ENCODE results near the gene PITPNC1.

The PITPNC1 gene

DNA sequence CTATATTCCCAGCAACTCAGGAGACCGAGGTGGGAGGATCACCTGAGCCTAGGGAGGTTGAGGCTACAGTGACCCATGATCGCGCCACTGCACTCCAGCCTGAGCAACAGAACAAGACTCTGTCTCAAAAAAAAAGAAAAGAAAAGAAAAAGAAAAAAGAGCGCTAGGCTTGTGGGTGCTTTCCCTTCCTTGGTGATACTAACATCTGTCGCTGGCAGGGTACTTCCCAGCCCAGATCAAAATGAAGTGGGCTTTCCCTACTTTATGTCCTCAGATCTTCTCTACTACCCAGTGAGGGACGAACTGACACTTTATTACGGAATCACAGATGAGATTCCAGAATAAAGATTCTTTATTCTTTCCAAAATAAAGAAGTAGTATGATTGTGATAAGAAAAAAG lies 236.9 kb downstream of the PITPNC1 start:
- Histone ChIP-seq H3F3A (ENCODE audit: insufficient read depth, low read length) (no peaks in the 10 kb centered on the region), H3K79me2 (ENCODE audit: insufficient read depth, low read length) (no peaks in the 10 kb centered on the region), H3K4me2 (ENCODE audit: low read length) (no peak overlapping the region), H3K27me3 (ENCODE audit: insufficient read depth, low read length) (0 out of 2 replicates have a peak, but pooled peaks cover 6% of the 10 kb centered on the region), H2AFZ (ENCODE audit: low read length) (no peak overlapping the region), H4K20me1 (ENCODE audit: insufficient read depth, low read length) (no peaks in the 10 kb centered on the region), H3K4me3 (ENCODE audit: low read depth, low read length, poor library complexity, severe bottlenecking) (no peak overlapping the region), H3K9me3 (ENCODE audit: low read length) (no peaks in the 10 kb centered on the region), H3K9me2 (ENCODE audit: low read depth, low read length) (no peaks in the 10 kb centered on the region), H3K9ac (ENCODE audit: low read length) (no peak overlapping the region), H3K27ac (ENCODE audit: low read depth, low read length, poor library complexity, severe bottlenecking) (no peak overlapping the region), H3K4me1 (ENCODE audit: insufficient read depth, low read length, severe bottlenecking) (no peaks in the 10 kb centered on the region), H3K36me3 (ENCODE audit: insufficient read depth, low read length) (no peaks in the 10 kb centered on the region)
- TF ChIP-seq, protein P1, sequence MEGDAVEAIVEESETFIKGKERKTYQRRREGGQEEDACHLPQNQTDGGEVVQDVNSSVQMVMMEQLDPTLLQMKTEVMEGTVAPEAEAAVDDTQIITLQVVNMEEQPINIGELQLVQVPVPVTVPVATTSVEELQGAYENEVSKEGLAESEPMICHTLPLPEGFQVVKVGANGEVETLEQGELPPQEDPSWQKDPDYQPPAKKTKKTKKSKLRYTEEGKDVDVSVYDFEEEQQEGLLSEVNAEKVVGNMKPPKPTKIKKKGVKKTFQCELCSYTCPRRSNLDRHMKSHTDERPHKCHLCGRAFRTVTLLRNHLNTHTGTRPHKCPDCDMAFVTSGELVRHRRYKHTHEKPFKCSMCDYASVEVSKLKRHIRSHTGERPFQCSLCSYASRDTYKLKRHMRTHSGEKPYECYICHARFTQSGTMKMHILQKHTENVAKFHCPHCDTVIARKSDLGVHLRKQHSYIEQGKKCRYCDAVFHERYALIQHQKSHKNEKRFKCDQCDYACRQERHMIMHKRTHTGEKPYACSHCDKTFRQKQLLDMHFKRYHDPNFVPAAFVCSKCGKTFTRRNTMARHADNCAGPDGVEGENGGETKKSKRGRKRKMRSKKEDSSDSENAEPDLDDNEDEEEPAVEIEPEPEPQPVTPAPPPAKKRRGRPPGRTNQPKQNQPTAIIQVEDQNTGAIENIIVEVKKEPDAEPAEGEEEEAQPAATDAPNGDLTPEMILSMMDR (IDR thresholded peaks at IDR 0.05; ENCODE audit: low read length): no peak
- TF ChIP-seq EZH2 (IDR thresholded peaks at IDR 0.05; ENCODE audit: borderline replicate concordance, low read length): no peak

DNA sequence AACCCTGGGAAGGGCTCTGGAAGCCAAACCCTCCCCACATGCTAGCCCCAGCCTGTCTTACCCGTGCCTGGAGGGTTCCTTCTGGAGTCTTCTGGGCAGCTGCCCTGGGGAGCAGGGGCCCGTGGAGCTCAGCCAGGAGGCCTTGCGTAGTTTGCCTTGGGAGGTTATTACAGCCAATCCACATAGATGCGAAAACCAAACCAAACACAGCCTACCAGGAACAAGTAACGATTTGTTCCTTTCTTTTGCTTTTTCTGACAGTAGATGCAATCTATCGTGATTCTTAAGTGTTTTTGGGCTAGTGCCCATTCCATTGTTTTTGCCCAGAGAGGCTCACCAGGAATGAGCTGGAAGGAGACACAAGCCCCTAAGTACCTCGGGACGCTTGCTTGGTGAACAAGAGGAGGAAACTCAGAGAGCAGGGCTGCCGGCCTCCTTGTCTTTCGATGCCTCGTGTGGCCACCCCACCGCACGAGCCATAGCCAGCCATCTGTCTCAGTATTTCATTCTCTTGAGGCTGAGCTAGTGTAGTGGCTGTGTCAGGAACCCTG lies 238.0 kb downstream of the PITPNC1 start:
- Histone ChIP-seq H3K36me3 (ENCODE audit: insufficient read depth, low read length) (no peaks in the 10 kb centered on the region), H3K27ac (ENCODE audit: low read depth, low read length, poor library complexity, severe bottlenecking) (no peak overlapping the region), H3K4me2 (ENCODE audit: low read length) (no peak overlapping the region), H3K9me3 (ENCODE audit: low read length) (no peaks in the 10 kb centered on the region), H3K9me2 (ENCODE audit: low read depth, low read length) (no peaks in the 10 kb centered on the region), H3K27me3 (ENCODE audit: insufficient read depth, low read length) (0 out of 2 replicates have a peak, but pooled peaks cover 6% of the 10 kb centered on the region), H3K79me2 (ENCODE audit: insufficient read depth, low read length) (no peaks in the 10 kb centered on the region), H3F3A (ENCODE audit: insufficient read depth, low read length) (no peaks in the 10 kb centered on the region), H3K4me3 (ENCODE audit: low read depth, low read length, poor library complexity, severe bottlenecking) (no peak overlapping the region), H3K9ac (ENCODE audit: low read length) (no peak overlapping the region), H3K4me1 (ENCODE audit: insufficient read depth, low read length, severe bottlenecking) (no peaks in the 10 kb centered on the region), H4K20me1 (ENCODE audit: insufficient read depth, low read length) (no peaks in the 10 kb centered on the region), H2AFZ (ENCODE audit: low read length) (no peak overlapping the region)
- TF ChIP-seq, protein P1 (IDR thresholded peaks at IDR 0.05; ENCODE audit: low read length): no peak
- no peak for TF ChIP-seq EZH2 (IDR thresholded peaks at IDR 0.05; ENCODE audit: borderline replicate concordance, low read length)

DNA sequence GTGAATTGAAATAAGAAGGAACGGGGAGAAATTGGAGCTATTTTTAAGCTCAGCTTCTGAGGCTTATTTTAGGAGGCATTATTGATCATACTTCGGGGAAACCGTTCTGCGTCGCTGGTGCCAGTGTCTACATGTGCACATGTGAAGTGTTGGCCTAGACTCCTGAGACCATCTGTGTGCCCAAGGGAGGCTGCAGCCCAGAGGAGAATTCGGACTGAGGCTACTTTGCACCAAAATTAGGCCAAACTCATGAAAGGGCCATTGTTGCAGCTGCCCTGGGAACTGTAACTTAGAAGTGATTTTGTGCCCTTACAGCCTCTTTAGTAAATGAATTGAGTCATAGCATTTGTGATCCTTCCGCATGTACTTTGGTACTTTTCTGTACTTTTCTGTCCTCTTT lies 238.7 kb downstream of the PITPNC1 start:
- Histone ChIP-seq H3F3A (ENCODE audit: insufficient read depth, low read length) (no peaks in the 10 kb centered on the region), H3K9me2 (ENCODE audit: low read depth, low read length) (no peaks in the 10 kb centered on the region), H3K4me2 (ENCODE audit: low read length) (no peak overlapping the region), H3K9ac (ENCODE audit: low read length) (no peak overlapping the region), H3K79me2 (ENCODE audit: insufficient read depth, low read length) (no peaks in the 10 kb centered on the region), H2AFZ (ENCODE audit: low read length) (no peak overlapping the region), H3K36me3 (ENCODE audit: insufficient read depth, low read length) (no peaks in the 10 kb centered on the region), H3K4me3 (ENCODE audit: low read depth, low read length, poor library complexity, severe bottlenecking) (no peak overlapping the region), H3K27me3 (ENCODE audit: insufficient read depth, low read length) (0 out of 2 replicates have a peak, but pooled peaks cover 6% of the 10 kb centered on the region), H4K20me1 (ENCODE audit: insufficient read depth, low read length) (no peaks in the 10 kb centered on the region), H3K9me3 (ENCODE audit: low read length) (no peaks in the 10 kb centered on the region), H3K27ac (ENCODE audit: low read depth, low read length, poor library complexity, severe bottlenecking) (no peak overlapping the region), H3K4me1 (ENCODE audit: insufficient read depth, low read length, severe bottlenecking) (no peaks in the 10 kb centered on the region)
- TF ChIP-seq, protein P1 (IDR thresholded peaks at IDR 0.05; ENCODE audit: low read length): no peak
- no peak for TF ChIP-seq EZH2 (IDR thresholded peaks at IDR 0.05; ENCODE audit: borderline replicate concordance, low read length)

Data from OCI-LY1 (cell line).